Muscle of leg (tissue), 11 donors: ENCODE measurements around the gene IGFBPL1. TPM values are rescaled to one million over a fixed set of nuclear protein-coding genes. Genes with fewer than 3 reads are reported as not detected.

ENCODE experiments used
- DNase-seq: peaks from one replicate; pipeline ENCODE4 v3.0.0; 2013
- H3K27ac ChIP-seq: one replicate; pipeline ENCODE4 v1.5.1; 2013; ENCODE audit warnings: mild to moderate bottlenecking, low read length, control low read depth
- H3K27me3 ChIP-seq: one replicate; pipeline ENCODE4 v1.6.1; 2013; ENCODE audit warnings: low read length; ENCODE audit not compliant: control insufficient read depth, insufficient read depth
- H3K36me3 ChIP-seq: one replicate; pipeline ENCODE4 v1.6.1; 2013; ENCODE audit warnings: low read length; ENCODE audit not compliant: control insufficient read depth, insufficient read depth
- H3K4me1 ChIP-seq: one replicate; pipeline ENCODE4 v1.6.1; 2013; ENCODE audit warnings: low read length; ENCODE audit not compliant: control insufficient read depth, insufficient read depth
- H3K4me3 ChIP-seq: one replicate; pipeline ENCODE4 v1.5.1; 2013; ENCODE audit warnings: low read length, control low read depth
- H3K9me3 ChIP-seq: replicated peaks from 2 replicates; pipeline ENCODE4 v1.6.1; 2013; ENCODE audit warnings: low read depth, low read length; ENCODE audit not compliant: control insufficient read depth
- WGBS: methylation state at CpG from one replicate; pipeline ENCODE4 v1.1.5; 2013; ENCODE audit warnings: missing lambda C conversion rate; ENCODE audit not compliant: insufficient coverage; 5-methylcytosine and 5-hydroxymethylcytosine counted together
- polyA plus RNA-seq, 8 donors: library from polyadenylated mRNA; unstranded; fragments of 120-200 nt; gene quantifications; one replicate each; pipeline versions ENCODE4 v1.2.1 to v1.2.3, GENCODE V29; 2013; ENCODE audit warnings: inconsistent platforms in 1 of 8, low replicate concordance in 1 of 8; ENCODE audit not compliant: insufficient read length in 8 of 8, insufficient read depth in 1 of 8
- total RNA-seq: library from RNA; stranded (reverse); fragments of 120-200 nt; gene quantifications from one replicate; pipeline ENCODE4 v1.2.4, GENCODE V29; 2013

IGFBPL1 gene
- total and polyA plus RNA-seq, 9 donors, result 0.53 to 1.5 (median 0.84) TPM

- Histone ChIP-seq H3K27ac (no peak overlapping the region), H3K4me1 (no peaks in the 10 kb centered on the region), H3K9me3 (no peaks in the 10 kb centered on the region), H3K36me3 (no peaks in the 10 kb centered on the region), H3K4me3 (no peak overlapping the region), H3K27me3 (peaks cover 5% of the 10 kb centered on the region)
- WGBS, result 67% methylated on average over 3 of the region's 8 CpGs
- no peak for DNase-seq
Observed at GRCh38 chr9:38442473-38443096, 18.3 kb upstream of the IGFBPL1 start.

GRCh38 chr9:38441347-38442085 is 17.3 kb upstream of the IGFBPL1 start:
- Histone ChIP-seq H3K4me1 (no peaks in the 10 kb centered on the region), H3K27ac (no peak overlapping the region), H3K4me3 (no peak overlapping the region), H3K27me3 (peaks cover 5% of the 10 kb centered on the region), H3K36me3 (no peaks in the 10 kb centered on the region), H3K9me3 (no peaks in the 10 kb centered on the region)
- no peak for DNase-seq
- 85% methylated on average over 5 of the region's 8 CpGs for WGBS

- Histone ChIP-seq H3K4me3 (no peak overlapping the region), H3K4me1 (no peaks in the 10 kb centered on the region), H3K9me3 (no peaks in the 10 kb centered on the region), H3K36me3 (no peaks in the 10 kb centered on the region), H3K27me3 (peaks cover 3% of the 10 kb centered on the region), H3K27ac (no peak overlapping the region)
- WGBS, result no CpG with 5 or more reads among the region's 3 CpGs
- peak; percentile 34 for DNase-seq
Observed at GRCh38 chr9:38440516-38440915, 16.3 kb upstream of the IGFBPL1 start.

- peaks cover 3% of the 10 kb centered on the region for H3K27me3 ChIP-seq
- no peaks in the 10 kb centered on the region for H3K9me3 ChIP-seq
- no peaks in the 10 kb centered on the region for H3K4me1 ChIP-seq
- H3K36me3 ChIP-seq, result no peaks in the 10 kb centered on the region
- no peak for DNase-seq
- no peak overlapping the region for H3K27ac ChIP-seq
- no peak overlapping the region for H3K4me3 ChIP-seq
- no CpG with 5 or more reads among the region's 1 CpG for WGBS
Observed at GRCh38 chr9:38439916-38440301, 15.7 kb upstream of the IGFBPL1 start.

GRCh38 chr9:38439291-38439915 is 15.1 kb upstream of the IGFBPL1 start:
- H3K36me3 ChIP-seq, result no peaks in the 10 kb centered on the region
- H3K4me3 ChIP-seq, result no peak overlapping the region
- H3K27me3 ChIP-seq, result peaks cover 3% of the 10 kb centered on the region
- no peak overlapping the region for H3K27ac ChIP-seq
- H3K4me1 ChIP-seq, result no peaks in the 10 kb centered on the region
- DNase-seq, result no peak
- WGBS, result 67% methylated on average over 2 of the region's 3 CpGs
- no peaks in the 10 kb centered on the region for H3K9me3 ChIP-seq

- 85% methylated on average over 8 of the region's 11 CpGs for WGBS
- H3K27ac ChIP-seq, result no peak overlapping the region
- no peaks in the 10 kb centered on the region for H3K4me1 ChIP-seq
- no peak overlapping the region for H3K4me3 ChIP-seq
- DNase-seq, result peak; percentile 42
- H3K9me3 ChIP-seq, result no peaks in the 10 kb centered on the region
- H3K27me3 ChIP-seq, result peaks cover 3% of the 10 kb centered on the region
- H3K36me3 ChIP-seq, result no peaks in the 10 kb centered on the region
Observed at GRCh38 chr9:38437193-38437823, 13.1 kb upstream of the IGFBPL1 start.

GRCh38 chr9:38436708-38437107 is 12.5 kb upstream of the IGFBPL1 start:
- H3K27ac ChIP-seq, result no peak overlapping the region
- no peaks in the 10 kb centered on the region for H3K36me3 ChIP-seq
- H3K27me3 ChIP-seq, result peaks cover 3% of the 10 kb centered on the region
- 100% methylated on average over 1 of the region's 2 CpGs for WGBS
- no peaks in the 10 kb centered on the region for H3K4me1 ChIP-seq
- H3K4me3 ChIP-seq, result no peak overlapping the region
- DNase-seq, result no peak
- no peaks in the 10 kb centered on the region for H3K9me3 ChIP-seq

GRCh38 chr9:38435521-38435920 is 11.3 kb upstream of the IGFBPL1 start:
- 29% methylated on average over 1 of the region's 2 CpGs for WGBS
- no peaks in the 10 kb centered on the region for H3K9me3 ChIP-seq
- H3K4me1 ChIP-seq, result no peaks in the 10 kb centered on the region
- no peak overlapping the region for H3K27ac ChIP-seq
- DNase-seq, result no peak
- H3K27me3 ChIP-seq, result peaks cover 3% of the 10 kb centered on the region
- H3K36me3 ChIP-seq, result no peaks in the 10 kb centered on the region
- H3K4me3 ChIP-seq, result no peak overlapping the region

- no peaks in the 10 kb centered on the region for H3K9me3 ChIP-seq
- H3K36me3 ChIP-seq, result no peaks in the 10 kb centered on the region
- H3K4me1 ChIP-seq, result no peaks in the 10 kb centered on the region
- no peak overlapping the region for H3K4me3 ChIP-seq
- WGBS, result no CpG with 5 or more reads among the region's 3 CpGs
- H3K27ac ChIP-seq, result no peak overlapping the region
- DNase-seq, result no peak
- peaks cover 3% of the 10 kb centered on the region for H3K27me3 ChIP-seq
Observed at GRCh38 chr9:38434853-38435252, 10.6 kb upstream of the IGFBPL1 start.

GRCh38 chr9:38434365-38434764 is 10.1 kb upstream of the IGFBPL1 start:
- no peak for DNase-seq
- 17% methylated on average over 1 of the region's 3 CpGs for WGBS

More at GRCh38 chr9:38434365-38434764, 10.1 kb upstream of the IGFBPL1 start:
- Histone ChIP-seq H3K27me3 (peaks cover under 1% of the 10 kb centered on the region), H3K27ac (no peak overlapping the region), H3K36me3 (no peaks in the 10 kb centered on the region), H3K4me3 (no peak overlapping the region), H3K9me3 (no peaks in the 10 kb centered on the region), H3K4me1 (no peaks in the 10 kb centered on the region)
